Stomach (tissue), 9 donors: Measurements from ENCODE around the gene SNAP23. TPM values are rescaled to one million over a fixed set of nuclear protein-coding genes. Genes with fewer than 3 reads are reported as not detected.
A peak's percentile ranks its signal among the peaks of the same experiment; 100 is the strongest.

Source experiments
- DNase-seq, 2 donors: peaks; one replicate each; pipeline versions ENCODE4 v3.0.0 to v3.0.0-alpha.2; 2013 to 2019
- H3K27ac ChIP-seq, 5 donors: fragments of 200-600 bp in 4 of 5; sonication (generic) in 4 of 5; one replicate each; pipeline ENCODE4 v1.5.1; 2013 to 2019; ENCODE audit warnings: mild to moderate bottlenecking in 1 of 5, moderate library complexity in 1 of 5
- H3K27me3 ChIP-seq, 3 donors: fragments of 200-600 bp; sonication (generic); one replicate each; pipeline ENCODE4 v1.5.1; 2017 to 2019; ENCODE audit warnings: mixed run types in 1 of 3
- H3K36me3 ChIP-seq, 4 donors: fragments of 200-600 bp; sonication (generic); 1 replicate in 3 of 4; 2 replicates in 1 of 4; pipeline ENCODE4 v1.5.1; 2016 to 2019
- H3K4me1 ChIP-seq, 4 donors: fragments of 200-600 bp; sonication (generic); one replicate each; pipeline ENCODE4 v1.5.1; 2016 to 2019
- H3K4me3 ChIP-seq, 4 donors: fragments of 200-600 bp; sonication (generic) in 3 of 4; one replicate each; pipeline ENCODE4 v1.5.1; 2016 to 2019; ENCODE audit warnings: mild to moderate bottlenecking in 1 of 4
- H3K9me3 ChIP-seq, 4 donors: fragments of 200-600 bp; sonication (generic); one replicate each; pipeline ENCODE4 v1.5.1; 2016 to 2019
- CTCF ChIP-seq, 7 experiments: fragments of 450-650 bp in 4 of 7; fragments of 200-600 bp in 3 of 7; sonication (generic) in 3 of 7; IDR thresholded peaks; one replicate each; pipeline ENCODE4 v1.5.1; 2016 to 2019; ENCODE audit warnings: antibody characterized with exemption in 7 of 7, control low read depth in 2 of 7, mild to moderate bottlenecking in 1 of 7
- EP300 ChIP-seq: sonication (generic); formaldehyde crosslinking; IDR thresholded peaks from one replicate; pipeline ENCODE4 v1.6.1; 2017; ENCODE audit warnings: antibody characterized with exemption
- POLR2A ChIP-seq, 4 donors: fragments of 450-650 bp; IDR thresholded peaks; one replicate each; pipeline ENCODE4 v1.6.1; 2016; ENCODE audit warnings: antibody characterized with exemption in 4 of 4, control low read depth in 2 of 4, mild to moderate bottlenecking in 1 of 4, moderate library complexity in 1 of 4
- POLR2AphosphoS5 ChIP-seq, 3 donors: sonication (generic); formaldehyde crosslinking; IDR thresholded peaks; one replicate each; pipeline ENCODE4 v1.6.1; 2016; ENCODE audit warnings: antibody characterized with exemption in 3 of 3
- WGBS, 5 donors: extraction: QIAGEN DNeasy Blood & Tissue Kit in 3 of 5; methylation state at CpG; one replicate each; pipeline versions ENCODE4 v1.1.5 to v1.1.7; 2013 to 2018; 5-methylcytosine and 5-hydroxymethylcytosine counted together
- intact Hi-C: fragments of 100-400 bp; cut with DNase I; formaldehyde crosslinking; loops from one replicate; pipeline ENCODE4 v1.15.1; 2023; ENCODE audit warnings: low total_unique reads
- polyA plus RNA-seq, 3 donors: library from polyadenylated mRNA; stranded (reverse); fragments of 200-250 nt; gene quantifications; one replicate each; pipeline ENCODE4 v1.2.3, GENCODE V29; 2013
- total RNA-seq, 5 donors: library from RNA; depleted of rRNA; stranded (reverse); fragments of >200 nt; gene quantifications; one replicate each; pipeline versions ENCODE4 v1.1.0 to v1.2.3, GENCODE V29; 2014 to 2016
- donor health status: healthy with polysubstance abuse.
- donor health status: Bipolar disorder and iron deficiency.
- donor health status: healthy.

The SNAP23 gene
- total and polyA plus RNA-seq, 8 donors: 10.1 to 83.9 (median 50.6) TPM

- H3K36me3 ChIP-seq: peaks cover 16 to 39% (median 29%) of the 10 kb centered on the region in 4 donors
- 83 to 93% (median 84%) methylated on average over 4 of the region's 4 CpGs for WGBS, 5 donors
- no peaks in the 10 kb centered on the region for H3K27me3 ChIP-seq
- H3K4me1 ChIP-seq: peaks cover 0 to 34% (median 19%) of the 10 kb centered on the region in 4 donors
- no peak overlapping the region for H3K4me3 ChIP-seq
- DNase-seq: no peak
- TF ChIP-seq POLR2AphosphoS5 (IDR thresholded peaks at IDR 0.05) (no peak), EP300 (no peak), CTCF (IDR thresholded peaks at IDR 0.05) (no peak), POLR2A (IDR thresholded peaks at IDR 0.05) (no peak)
- H3K9me3 ChIP-seq: no peaks in the 10 kb centered on the region
- H3K27ac ChIP-seq: peak overlapping the region in 2 of 5 donors; percentile 19 to 66
- intact Hi-C loops: no loop called here
Measured at GRCh38 chr15:42510258-42511006, 15.0 kb downstream of the SNAP23 start.

GRCh38 chr15:42511007-42511391 lies 15.6 kb downstream of the SNAP23 start:
- H3K4me1 ChIP-seq: peaks cover 0 to 34% (median 19%) of the 10 kb centered on the region in 4 donors
- no peaks in the 10 kb centered on the region for H3K9me3 ChIP-seq
- intact Hi-C loops: no loop called here
- peaks cover 16 to 45% (median 35%) of the 10 kb centered on the region in 4 donors for H3K36me3 ChIP-seq
- TF ChIP-seq POLR2AphosphoS5 (IDR thresholded peaks at IDR 0.05): no peak
- no peak for TF ChIP-seq POLR2A (IDR thresholded peaks at IDR 0.05)
- no peak for TF ChIP-seq CTCF (IDR thresholded peaks at IDR 0.05)
- no peak for TF ChIP-seq EP300
- WGBS, 5 donors: 45 to 66% (median 57%) methylated on average over 4 of the region's 4 CpGs
- H3K27ac ChIP-seq: peak overlapping the region in 3 of 5 donors; percentile 13 to 66 (median 19)
- no peak overlapping the region for H3K4me3 ChIP-seq
- no peaks in the 10 kb centered on the region for H3K27me3 ChIP-seq
- DNase-seq: no peak

GRCh38 chr15:42523331-42523730 lies 27.9 kb downstream of the SNAP23 start:
- no peak for DNase-seq
- Histone ChIP-seq H3K9me3 (no peaks in the 10 kb centered on the region), H3K36me3 (peaks cover 11 to 88% (median 83%) of the 10 kb centered on the region in 4 donors), H3K4me1 (no peaks in the 10 kb centered on the region), H3K4me3 (no peak overlapping the region), H3K27me3 (no peaks in the 10 kb centered on the region), H3K27ac (no peak overlapping the region)
- intact Hi-C loops: no loop called here
- 28 to 60% (median 50%) methylated on average over 2 of the region's 2 CpGs for WGBS, 5 donors
- no peak for TF ChIP-seq EP300
- TF ChIP-seq POLR2A (IDR thresholded peaks at IDR 0.05): no peak
- TF ChIP-seq CTCF (IDR thresholded peaks at IDR 0.05): no peak
- no peak for TF ChIP-seq POLR2AphosphoS5 (IDR thresholded peaks at IDR 0.05)

- Histone ChIP-seq H3K4me3 (no peak overlapping the region), H3K9me3 (no peaks in the 10 kb centered on the region), H3K27me3 (no peaks in the 10 kb centered on the region), H3K36me3 (peaks cover 22 to 91% (median 85%) of the 10 kb centered on the region in 4 donors), H3K4me1 (peaks cover 0 to 6% (median 0%) of the 10 kb centered on the region in 4 donors), H3K27ac (no peak overlapping the region)
- 70 to 76% (median 72%) methylated on average over 3 of the region's 3 CpGs for WGBS, 5 donors
- TF ChIP-seq CTCF (IDR thresholded peaks at IDR 0.05): no peak
- no peak for TF ChIP-seq POLR2A (IDR thresholded peaks at IDR 0.05)
- TF ChIP-seq POLR2AphosphoS5 (IDR thresholded peaks at IDR 0.05): no peak
- no peak for TF ChIP-seq EP300
- DNase-seq: no peak
- intact Hi-C loops: no loop called here
Measured at GRCh38 chr15:42528970-42529369, 33.5 kb downstream of the SNAP23 start.
